GM18517 (cell line): ENCODE measurements around the gene VPREB1.
A peak's percentile ranks its signal among the peaks of the same experiment; 100 is the strongest.
"Not testable (repeated sequence)": the region's sequence is repeated elsewhere in the genome, so short reads cannot be mapped to it uniquely, and the experiment has no call there.

Experiments used
- ATAC-seq: cut with Tn5 transposase; IDR thresholded peaks from one replicate; pipeline ENCODE4 v1.9.1; 2021; ENCODE audit warnings: mild to moderate bottlenecking, moderate library complexity; ENCODE audit not compliant: unreplicated experiment

VPREB1 gene, protein sequence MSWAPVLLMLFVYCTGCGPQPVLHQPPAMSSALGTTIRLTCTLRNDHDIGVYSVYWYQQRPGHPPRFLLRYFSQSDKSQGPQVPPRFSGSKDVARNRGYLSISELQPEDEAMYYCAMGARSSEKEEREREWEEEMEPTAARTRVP

DNA sequence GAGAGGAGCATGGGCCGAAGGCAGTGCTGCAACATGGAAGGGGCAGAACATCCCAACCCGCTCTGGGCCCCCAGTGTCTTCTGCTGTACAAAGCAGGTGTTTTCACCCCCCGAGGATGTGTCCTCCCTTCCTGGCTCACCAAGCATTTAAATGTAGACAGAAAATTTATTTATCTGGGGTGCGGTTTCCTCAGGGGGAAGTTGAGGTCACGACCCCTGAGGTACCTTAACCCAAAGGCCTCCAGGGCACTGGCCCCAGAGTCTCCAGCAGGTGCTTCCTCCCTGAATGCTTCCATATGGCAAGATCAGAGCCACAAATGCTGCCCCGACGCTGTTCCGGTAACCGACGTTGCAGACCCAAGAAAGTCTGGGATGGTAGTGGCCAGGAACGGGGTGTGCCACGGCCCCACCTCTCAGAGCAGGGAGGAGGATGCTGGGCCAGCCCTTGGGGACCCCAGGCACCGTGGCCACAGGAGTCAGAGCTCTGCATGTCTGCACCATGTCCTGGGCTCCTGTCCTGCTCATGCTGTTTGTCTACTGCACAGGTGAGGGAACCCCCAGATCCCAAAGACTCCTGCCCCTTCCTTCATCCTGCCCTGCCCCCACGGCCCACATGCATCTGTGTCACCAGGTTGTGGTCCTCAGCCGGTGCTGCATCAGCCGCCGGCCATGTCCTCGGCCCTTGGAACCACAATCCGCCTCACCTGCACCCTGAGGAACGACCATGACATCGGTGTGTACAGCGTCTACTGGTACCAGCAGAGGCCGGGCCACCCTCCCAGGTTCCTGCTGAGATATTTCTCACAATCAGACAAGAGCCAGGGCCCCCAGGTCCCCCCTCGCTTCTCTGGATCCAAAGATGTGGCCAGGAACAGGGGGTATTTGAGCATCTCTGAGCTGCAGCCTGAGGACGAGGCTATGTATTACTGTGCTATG is at the start of gene VPREB1:
Gene VPREB1 (plus strand): TSS at position 471 of the 935 bp plus-strand sequence. CDS start 28 bp downstream, at position 499.
- ATAC-seq = no peak

DNA sequence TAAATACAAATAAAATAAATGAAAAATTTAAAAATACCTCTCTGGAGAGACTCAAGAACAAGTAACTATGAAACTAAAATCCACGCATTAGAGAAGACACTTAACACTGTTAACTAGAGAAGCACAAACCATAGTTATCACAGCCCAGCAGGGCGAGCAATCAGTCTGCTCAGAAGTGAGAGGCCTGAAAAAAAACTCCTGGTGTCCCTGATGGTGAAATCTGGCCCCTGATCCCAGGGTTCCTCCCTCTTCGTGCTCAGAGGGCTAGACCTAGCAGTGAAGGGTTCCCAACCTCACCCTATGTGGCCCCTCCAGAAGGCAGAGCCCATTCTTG is 49.7 kb upstream of the VPREB1 start:
- no peak for ATAC-seq

DNA sequence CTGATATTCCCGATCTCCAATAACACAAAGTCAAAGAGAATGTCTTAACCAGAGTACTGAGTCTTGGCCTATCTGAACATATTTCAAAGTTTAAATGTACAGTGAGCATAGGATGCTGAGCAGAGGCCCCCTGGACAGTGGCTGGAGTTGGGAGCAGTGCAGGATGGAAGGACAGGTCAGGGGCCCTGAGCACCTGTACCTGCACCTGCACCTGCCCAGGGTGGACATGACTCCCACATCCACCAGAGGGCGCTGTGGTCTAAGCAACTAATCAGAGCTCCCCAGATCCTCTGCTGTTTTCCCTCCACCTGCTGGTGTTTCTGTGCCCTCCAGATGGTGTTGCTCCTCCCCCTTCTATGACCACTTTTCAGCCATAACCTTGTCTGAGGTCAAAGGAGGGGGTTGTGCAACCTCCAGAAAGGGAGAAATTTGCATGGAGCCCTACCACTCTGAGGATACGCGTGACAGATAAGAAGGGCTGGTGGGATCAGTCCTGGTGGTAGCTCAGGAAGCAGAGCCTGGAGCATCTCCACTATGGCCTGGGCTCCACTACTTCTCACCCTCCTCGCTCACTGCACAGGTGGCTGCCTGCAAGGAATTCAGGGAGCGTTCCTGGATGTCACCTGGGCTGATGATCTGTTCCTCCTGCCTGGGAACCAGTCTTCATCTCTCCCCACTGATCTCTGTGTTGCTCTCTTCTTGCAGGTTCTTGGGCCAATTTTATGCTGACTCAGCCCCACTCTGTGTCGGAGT is 49.1 kb upstream of the VPREB1 start:
- ATAC-seq = peak; percentile 75

DNA sequence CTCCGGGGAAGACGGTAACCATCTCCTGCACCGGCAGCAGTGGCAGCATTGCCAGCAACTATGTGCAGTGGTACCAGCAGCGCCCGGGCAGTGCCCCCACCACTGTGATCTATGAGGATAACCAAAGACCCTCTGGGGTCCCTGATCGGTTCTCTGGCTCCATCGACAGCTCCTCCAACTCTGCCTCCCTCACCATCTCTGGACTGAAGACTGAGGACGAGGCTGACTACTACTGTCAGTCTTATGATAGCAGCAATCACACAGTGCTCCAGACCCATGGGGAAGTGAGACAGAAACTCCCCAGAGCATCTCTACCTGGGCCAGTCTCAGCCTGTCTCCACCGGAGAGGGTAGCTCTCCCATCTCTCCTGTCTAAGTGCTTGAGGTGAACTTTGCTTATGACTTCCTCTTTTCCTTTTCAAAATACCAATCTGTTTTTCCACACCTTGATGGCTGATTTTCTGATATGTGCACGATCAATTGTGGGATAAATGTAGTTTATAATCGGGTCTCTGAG is 48.5 kb upstream of the VPREB1 start:
- ATAC-seq = peak; percentile 64

DNA sequence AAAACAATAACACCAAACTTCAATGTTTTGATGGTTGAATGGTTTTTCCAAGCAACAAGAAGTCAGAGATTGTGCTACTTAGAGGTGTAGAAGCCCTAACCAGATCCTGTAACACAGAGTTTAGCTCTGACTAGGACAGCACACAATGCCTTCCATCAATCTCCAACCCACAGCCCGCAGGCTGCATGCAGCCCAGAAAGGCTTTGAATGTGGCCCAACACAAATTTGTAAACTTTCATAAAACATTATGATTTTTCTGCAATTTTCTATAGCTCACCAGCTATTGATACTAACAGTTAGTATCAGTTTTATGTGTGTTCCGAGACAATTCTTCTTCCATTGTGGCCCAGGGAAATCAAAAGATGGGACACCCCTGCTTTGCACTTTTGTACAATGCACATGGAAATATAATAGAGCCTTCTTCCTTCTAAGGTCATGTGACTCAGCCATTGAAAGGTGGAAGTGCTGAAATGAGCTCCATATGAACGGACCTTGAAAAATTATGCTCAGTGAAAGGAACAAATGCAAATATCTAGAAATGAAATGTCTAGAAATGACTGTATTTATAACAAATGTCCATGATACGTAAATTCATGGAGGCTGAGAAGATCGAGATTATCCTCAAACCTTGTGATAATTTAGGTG is 47.6 kb upstream of the VPREB1 start:
- ATAC-seq = no peak

DNA sequence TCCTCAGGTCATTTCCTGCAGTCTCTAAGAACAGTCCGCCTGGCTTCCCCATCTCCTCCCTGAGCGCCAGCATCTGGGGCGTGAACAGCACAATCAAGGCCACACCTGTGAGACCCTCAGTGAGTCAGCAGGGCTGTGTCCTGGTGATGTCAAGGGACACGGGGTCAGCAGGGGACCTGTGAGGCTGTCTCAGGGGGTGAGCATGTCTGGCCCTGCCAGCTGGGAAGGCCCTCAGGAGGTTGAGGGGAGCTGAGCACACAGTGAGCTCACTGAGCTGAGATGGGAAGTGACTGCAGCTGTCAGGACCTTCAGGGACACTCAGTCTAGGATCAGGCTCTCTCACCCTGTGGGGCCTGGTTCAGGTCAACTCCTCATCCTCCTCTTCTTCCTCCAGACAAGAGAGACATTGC is 46.6 kb upstream of the VPREB1 start:
- ATAC-seq = no peak

DNA sequence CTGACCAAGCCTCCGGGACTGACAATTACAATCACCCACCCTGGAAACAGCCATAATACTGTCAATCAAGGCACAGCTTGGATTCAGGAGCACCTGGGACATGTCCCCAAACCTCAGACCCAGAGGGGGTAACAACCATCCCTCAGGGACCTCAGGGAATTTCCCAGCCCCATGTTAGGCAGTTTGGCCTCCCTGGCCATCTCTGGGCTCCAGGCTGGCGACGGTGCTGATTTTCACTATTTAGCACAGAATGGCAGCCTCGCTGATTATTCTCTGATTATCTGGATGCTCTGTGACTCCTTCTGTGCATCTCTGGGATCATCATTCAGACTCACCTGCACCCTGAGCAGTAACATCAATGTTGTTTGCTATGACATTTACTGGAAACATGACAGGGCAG is 45.8 kb upstream of the VPREB1 start:
- no peak for ATAC-seq

DNA sequence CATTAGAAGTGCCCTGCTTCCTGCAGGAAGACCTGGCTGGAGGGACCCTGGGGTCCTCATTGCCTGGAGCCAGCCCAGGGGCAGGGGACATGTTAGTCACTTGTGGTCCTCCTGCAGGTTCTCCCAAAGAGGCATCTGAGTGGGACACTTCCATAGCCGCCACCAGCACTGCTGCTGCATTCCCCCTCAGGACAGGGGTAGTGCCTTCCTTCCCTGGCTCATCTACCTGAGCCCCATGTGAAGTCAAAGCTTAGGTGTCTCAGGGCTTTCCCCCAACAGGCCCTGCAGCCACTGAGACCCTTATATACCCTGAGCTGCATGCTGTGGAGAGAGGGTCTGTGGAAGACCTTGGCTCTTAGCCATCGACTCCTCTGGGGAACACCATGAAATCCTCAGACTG is 45.0 kb upstream of the VPREB1 start:
- ATAC-seq = no peak

DNA sequence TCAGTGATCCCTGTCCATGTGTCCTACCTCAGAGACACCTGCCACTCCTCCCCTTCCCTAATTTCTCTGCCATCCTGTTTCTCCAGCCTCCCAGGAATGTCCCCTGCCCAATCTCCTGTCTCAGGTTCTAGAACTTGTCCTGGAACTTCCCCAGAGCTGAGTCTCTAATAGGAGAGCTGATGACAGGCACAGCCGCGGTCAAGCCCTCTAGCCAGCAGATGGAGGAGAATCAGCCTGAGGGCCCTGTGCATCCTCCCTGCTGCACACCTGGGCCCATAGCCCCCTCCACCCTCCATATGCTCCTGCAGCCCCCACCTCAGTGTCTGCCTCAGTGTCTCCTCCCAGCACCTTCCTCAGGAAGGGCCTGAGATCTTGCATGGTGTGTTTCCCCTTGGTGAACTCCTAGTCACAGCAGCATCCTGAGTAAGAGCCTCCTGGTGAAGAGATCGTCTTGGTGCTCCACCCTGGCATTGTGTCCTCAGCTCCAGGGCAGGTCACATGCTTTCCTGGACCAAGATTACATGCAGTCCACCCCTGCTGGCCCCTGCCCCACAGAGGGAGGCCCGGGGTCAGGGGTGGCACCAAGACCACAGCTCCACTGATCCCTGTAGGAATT is 43.9 kb upstream of the VPREB1 start:
- ATAC-seq = no peak

DNA sequence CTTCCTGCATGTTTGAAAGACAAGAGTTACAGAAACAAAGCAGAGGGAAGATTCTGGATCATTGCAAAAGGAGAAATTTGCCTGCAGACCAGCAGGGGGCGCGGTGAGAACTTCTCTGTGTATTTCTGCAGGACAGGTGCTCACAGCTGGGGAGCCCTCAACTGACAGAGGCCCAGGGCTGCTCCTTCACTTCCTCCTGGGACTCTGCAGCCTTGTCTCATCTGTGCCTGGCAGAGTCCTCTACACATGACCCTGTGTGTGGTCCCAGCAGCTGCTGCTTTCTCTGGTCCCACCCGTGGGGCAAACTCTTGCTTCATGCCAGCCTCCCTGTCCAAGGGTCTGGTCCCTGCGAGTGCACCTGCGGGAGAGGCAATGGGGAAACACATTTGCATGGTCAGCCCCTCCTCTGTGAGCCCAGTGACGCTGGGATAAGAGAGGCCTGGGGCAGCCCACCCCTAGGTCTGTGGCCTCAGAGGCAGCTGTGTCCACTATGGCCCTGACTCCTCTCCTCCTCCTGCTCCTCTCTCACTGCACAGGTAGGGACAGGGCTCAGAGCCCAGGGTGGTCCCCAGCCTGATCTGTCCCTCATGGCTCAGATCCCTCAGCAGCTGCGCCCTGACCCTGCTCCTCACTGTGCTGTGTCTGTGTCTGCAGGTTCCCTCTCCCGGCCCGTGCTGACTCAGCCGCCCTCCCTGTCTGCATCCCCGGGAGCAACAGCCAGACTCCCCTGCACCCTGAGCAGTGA is 43.2 kb upstream of the VPREB1 start:
- no peak for ATAC-seq

DNA sequence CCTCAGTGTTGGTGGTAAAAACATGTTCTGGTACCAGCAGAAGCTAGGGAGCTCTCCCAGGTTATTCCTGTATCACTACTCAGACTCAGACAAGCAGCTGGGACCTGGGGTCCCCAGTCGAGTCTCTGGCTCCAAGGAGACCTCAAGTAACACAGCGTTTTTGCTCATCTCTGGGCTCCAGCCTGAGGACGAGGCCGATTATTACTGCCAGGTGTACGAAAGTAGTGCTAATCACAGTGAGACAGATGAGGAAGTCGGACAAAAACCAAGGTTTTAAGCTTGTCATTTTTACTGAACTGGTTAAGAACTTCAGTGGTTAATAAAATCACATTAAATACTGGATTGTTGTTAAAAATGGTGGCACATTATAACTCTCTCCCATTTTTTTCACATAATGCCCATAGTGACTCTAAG is 42.6 kb upstream of the VPREB1 start:
- no peak for ATAC-seq

DNA sequence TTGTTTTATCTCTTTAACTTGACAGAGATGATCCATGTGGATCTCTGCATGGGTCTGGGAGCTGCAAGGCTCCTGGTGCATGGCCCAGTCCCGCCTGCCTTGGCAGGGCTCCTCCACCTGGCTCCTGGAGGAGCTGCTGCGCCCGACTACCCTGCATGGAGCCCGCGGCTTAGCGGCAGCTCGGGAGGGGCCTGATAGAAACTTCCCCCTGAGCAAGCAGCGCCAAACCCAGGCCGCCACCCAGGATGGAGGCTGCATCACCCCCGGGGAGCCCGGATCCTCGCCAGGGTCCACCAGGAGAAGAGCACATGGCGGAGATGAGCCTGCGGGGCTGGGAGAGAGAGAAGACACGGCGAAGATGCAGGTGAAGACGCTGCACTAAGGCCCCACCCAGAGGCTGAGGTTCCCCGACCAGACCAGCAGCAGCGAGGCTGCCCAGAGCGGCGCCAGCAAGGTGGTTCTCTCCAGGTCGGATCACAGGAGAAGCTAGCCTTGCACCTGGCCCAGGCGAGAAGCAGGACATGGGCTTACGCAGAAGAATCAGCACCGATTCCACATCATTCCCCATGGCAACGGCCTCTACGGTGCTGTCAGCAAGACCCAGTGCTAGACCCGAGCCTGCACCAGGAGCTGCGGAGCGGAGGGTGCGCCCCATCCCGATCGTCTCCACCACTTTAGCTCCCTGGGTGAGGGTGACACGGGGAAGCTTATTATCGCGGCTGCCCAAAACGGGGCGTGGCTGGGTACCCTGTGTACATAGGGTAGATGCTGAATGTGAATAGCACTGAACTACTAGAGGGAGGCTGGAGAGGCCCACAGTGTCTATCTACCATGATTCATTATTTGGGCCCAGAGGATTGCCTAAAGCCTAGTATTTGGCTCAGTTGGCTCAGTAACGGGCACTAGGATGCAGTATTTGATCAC is 41.3 kb upstream of the VPREB1 start:
- ATAC-seq = no peak

DNA sequence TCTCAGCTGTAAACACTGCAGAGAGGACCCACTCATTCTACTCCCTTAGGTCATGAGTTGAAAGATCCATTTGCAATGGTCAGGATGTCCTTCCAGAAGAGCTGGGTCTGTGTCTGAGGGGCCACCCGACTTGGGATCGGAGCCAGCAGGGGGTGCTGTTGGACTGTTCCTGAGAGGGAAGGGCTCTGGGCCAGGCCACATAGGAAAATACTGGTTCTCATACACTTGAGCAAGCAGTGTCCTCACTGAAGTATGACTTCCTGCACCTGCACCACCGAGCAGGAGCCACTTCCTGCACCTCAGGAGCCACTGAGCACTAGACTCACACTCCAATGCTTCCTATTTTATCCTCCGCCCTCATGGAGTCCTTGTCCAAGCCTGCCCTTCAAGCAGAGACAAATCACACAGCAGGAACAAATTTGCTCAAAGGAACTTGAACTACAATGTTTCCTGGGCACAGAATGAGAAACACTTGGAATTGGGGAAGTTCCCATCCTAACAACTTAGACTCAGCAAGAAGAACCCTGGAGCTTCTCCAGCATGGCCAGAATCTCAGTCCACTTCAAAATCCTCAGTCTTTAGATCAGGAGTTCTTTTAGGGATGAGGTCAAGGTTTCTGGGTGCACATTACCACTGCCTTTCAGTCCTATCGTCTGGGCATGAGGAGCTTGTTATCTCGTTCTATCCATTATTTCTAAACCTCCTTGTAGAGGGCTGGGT is 36.6 kb upstream of the VPREB1 start:
- ATAC-seq = peak; percentile 55

DNA sequence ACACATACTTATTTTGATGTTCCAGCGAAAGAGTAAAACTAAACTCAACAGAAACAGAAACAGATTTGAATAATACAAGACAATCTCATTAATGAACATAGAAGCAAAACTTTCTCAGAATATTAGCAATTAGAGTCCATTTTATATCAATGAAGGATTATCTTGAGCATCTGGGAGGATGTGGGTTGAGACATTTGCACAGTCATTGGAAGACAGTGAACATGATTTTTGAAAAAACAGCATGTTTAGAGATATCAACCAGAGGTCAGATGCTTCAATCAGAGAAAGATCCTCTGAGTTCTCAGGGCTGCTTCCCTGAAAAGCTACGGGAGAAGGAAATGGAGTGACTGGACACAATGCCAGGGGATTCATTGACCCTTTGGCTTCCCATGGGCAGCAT is 35.9 kb upstream of the VPREB1 start:
- ATAC-seq = no peak

DNA sequence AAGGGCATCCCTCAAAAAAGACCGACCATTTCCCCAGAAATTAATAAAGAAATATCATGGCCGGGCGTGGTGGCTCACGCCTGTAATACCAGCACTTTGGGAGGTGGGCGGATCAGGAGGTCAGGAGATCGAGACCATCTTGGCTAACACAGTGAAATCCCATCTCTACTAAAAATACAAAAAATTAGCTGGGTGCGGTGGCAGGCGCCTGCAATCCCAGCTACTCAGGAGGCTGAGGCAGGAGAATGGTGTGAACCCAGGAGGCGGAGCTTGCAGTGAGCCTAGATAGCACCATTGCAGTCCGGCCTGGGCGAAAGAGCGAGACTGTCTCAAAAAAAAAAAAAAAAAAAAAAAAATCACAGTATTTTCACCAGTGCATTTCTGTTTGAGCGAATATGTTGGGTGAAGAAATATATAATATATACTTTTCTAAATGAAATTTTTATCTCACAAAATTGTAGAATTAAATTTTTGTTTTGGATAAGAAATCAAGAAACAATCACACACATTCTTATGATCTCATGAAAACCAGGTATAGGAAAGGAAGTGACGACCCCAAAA is 35.4 kb upstream of the VPREB1 start:
- ATAC-seq = not testable (repeated sequence)

DNA sequence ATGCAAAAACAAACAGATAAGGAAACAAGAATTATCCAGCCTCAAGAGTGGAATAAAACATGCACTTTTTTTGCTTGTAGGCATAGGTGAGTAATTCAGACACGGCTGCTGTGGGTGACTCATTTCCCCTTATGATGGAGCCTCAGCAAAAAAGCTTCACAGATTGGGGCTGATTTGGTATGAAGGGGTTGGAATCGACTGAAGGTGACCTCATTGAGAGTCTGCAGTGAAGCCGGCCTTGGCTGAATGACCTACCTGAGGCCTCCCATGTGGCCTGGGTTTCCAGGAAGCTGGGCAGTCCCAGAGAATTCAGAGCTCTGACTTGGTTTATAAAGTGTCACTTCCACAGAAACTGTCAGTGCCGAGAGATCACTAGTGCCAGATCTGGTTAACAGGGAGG is 34.2 kb upstream of the VPREB1 start:
- ATAC-seq = no peak

DNA sequence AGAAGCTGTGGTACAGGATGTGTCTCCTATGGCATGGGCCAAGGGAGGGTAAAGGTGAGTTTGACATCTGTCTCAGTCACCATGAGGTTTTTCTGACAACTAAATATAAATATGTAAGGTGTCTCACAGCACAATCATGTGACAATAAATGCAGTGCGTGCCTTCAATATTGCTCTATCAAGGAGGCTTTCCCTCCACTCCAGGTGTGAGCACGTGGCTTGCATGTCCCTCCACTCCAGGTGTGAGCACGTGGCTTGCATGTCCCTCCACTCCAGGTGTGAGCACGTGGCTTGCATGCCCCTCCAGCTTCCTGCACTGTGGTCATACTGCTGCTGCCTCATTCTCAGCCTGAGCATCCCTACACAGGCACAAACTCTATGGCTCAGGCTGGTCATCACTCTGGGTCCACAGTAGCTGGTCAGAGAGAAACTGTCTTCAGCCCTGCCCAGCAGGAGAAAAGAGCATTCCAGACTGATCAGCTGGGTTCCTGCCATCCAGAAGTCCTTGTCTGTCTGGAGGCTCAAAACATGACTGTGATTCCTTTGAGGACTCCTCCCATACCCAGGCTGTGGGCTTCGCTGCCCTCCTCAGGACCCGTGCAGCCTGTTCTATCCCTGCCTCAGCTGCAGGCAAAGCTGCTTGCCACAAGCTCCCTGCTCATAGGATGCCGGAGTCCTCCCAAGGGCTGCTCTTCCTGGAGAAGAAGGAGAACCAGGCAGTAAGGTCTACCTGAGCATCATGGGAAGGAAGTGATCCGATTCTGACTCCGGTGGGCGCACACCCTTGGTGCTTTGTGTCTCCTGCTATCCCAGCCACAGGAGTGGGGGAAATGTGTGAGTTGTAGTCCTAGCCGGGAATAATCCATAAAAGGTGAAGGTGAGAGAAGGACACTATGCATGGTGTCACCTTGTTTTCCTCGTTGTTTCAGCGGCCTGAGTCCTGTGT is 33.4 kb upstream of the VPREB1 start:
- no peak for ATAC-seq
